Cardiac septum (tissue), 1 donor: ENCODE data around the gene SND1. TPM values are rescaled to one million over a fixed set of nuclear protein-coding genes. Genes with fewer than 3 reads are reported as not detected.
"Not testable (repeated sequence)": the region's sequence is repeated elsewhere in the genome, so short reads cannot be mapped to it uniquely, and the experiment has no call there.

Experiments
- DNase-seq: peaks from one replicate; pipeline ENCODE4 v3.0.0-alpha.2; 2020; ENCODE audit warnings: low spot score
- intact Hi-C: fragments of 100-400 bp; cut with DNase I; formaldehyde crosslinking; loops from one replicate; pipeline ENCODE4 v1.14.0; 2022
- total RNA-seq: library from RNA; stranded (reverse); fragmentation: NEBNext Ultra II Directional; extraction: Animal tissue kit (Norgen Biotek cat#: 25700); gene quantifications from one replicate; pipeline ENCODE4 v1.2.1, GENCODE V29; 2021
- donor health status: DM: no; HTN: no; CAD: no.

Gene SND1
- total RNA-seq, 1 donor from 2014 or later: 66.7 TPM

DNA sequence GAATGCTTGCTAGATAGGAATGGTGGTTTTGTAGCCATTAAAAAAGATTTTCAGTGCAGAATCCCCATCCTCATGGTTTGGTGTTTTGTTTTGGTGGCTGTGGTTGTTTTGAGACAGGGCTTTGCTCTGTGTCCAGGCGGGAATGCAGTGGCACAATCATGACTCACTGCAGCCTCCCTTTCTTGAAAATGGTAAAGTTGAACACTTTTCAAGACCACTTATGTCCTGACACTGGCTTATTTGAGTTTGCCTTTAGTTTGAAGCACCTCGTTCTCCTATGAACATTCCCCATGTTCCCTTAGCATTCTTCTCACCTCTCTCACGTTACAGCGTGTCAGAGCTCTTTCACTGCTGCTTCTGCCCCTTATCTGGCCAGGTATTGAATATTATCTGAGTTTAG, 239.2 kb downstream of the SND1 start:
- DNase-seq: no peak
- intact Hi-C loops: no loop called here

DNA sequence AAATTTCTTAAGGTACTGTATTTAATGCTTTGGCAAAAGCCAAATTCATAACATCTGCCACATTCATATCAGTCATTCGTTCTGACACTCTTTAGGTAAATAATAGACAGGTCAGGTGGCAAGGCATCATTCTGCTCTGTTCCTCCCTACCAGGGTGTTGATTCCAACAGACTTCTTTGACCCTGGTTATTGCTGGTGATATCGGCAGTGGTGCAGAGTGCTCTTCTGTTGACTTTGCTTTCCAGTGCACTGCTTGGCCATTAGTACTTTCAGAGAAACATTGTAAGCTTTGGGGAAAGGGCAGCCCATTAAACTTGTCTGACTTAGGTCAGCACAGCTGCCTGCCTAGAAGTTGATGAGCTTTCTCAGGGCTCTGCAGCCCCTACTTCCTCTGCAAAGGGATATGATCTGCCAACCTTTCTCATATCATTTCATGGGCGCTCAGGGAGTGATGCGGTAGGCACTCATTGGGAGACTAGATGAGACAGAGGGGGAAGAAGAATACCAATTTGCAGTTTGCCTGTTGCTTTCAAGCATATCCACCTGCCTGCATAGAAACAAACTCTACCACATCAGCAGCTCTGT, 240.0 kb downstream of the SND1 start:
- no peak for DNase-seq
- intact Hi-C loops: no loop called here

DNA sequence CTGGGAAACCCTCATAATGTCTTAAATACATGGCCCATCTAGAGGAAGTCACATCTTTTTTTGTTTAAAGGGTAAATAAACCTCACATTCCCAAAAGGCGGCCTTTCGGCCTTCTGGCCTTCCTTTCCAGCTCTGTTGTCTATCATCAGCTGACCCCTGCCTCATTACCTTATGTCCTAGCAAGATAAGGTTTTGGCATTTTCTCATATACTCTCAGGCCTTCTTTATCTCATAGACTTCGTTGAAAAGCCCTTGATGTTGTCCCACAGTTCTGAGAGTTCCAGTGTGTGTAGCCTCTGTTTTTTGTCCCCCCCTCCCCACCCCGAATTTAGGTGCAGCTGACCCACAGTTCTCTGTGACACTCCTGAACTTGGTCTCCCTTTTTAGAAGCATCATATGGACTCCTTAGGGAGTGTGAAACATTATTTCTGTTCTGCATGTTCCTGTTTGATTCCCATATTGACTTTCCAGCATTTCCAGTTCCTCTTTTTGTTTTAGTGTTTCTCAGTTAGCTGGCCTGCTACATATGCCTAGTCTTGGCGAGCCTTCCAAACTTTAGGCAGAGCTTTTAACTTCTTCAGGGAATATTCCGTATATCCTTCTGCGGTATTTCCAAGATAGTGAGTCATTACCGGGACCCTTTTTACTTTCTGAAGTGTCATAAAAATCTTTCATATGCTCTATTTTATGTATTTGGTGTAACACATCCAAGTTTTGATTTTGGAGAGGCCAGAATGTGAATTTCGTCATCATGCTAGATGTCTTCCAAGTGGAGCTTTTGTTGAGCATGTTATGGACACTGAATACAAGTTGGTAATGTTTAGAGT, 240.7 kb downstream of the SND1 start:
- intact Hi-C loops: no loop called here

DNA sequence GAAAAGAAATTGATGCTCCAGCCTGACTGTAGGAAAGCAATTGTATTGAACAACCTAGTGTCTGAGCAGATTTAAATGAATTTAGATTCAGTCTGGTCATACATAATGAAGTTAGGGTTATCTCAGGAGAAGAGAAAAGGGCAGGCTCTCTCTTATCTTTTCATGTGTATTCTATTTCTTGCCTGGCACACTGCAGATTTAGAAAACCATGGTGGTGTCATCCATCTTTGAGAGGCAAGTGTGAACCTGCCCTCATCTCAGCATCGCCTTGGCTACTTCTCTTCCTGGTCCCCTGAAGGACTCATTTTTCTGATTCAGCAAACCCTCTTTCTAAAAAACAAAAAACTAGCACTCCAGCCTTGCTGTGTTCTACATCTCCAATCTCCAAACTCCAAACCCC, 241.6 kb downstream of the SND1 start:
- intact Hi-C loops: no loop called here
- DNase-seq: no peak

More for the DNA sequence above, 240.7 kb downstream of the SND1 start:
- no peak for DNase-seq

DNA sequence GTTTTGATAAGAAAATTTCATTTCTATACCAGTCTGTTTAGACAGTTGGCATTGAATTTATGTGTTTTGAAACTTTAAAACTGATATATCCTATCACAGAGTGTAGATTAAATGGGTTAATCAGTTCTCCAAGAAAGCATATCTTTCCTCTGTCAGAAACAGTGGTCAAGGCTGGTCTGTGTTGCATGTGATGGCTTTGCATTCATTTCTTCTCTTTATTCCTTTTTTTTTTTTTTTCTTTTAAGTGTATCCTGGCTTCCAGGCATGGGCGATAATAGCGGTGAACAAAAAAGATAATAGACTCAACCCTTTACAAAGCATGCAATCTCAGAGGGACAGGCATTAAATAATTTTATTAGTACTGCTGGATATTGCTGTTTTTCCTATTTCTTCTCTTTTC, 242.6 kb downstream of the SND1 start:
- intact Hi-C loops: no loop called here
- no peak for DNase-seq

DNA sequence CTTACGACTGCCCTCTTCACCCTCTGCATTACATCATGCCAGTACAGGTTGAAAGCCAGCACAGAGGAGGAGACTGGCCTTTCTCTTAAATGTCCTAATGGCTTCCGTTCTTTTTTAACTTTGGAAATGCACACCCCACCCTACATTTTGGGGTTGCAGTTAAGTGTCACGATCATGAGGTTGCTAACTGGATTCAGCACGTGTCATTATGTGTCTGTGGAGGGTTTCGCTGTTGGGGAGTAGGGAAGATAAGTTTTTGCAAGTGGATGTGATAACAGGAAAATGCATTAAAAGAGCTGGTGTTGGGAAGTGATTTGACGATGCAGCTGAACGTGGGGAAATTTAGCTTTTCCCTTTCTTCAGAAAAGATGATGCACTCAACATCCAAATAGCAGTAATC, 243.4 kb downstream of the SND1 start:
- intact Hi-C loops: no loop called here
- DNase-seq: no peak

DNA sequence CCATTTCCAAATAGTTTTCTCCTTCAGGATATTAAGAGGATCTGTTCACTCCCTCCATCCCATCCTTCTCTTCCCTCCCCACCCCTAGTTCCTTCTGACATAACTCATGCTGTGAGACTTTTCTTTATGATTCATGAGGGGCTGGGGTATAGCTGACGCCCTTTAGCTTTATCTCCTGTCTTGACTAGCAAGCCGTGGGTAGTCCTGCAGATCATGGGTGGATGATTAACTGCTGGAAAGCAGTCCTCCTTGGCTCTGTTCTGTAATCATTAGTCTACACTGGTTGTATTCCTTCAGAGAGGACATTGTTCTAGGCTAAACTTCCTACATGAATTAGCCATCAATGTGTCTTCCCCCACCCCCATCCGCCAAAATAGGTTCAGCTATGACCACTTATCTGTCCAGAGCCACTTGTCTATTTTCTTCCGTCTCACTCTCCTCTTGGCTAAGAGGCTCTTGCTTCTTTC, 243.9 kb downstream of the SND1 start:
- intact Hi-C loops: no loop called here
- no peak for DNase-seq

DNA sequence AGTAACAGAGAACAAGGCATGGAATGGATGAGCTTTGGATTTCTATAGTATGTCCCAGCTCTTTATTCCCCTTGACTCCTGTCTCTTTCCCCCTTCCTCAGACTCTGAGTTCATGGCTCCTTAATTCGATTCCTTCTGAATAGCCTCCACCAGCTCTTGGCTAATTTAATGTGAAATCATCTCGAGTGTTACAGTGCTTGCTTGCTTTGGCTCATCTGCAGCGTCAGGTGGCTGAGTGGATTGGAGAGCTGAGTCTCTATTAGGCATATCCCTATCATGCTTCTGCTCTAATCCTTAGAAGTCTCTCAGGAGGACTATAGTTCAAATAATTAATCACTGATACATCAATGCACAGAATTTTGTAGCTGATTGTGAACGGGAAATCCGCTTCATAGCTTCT, 244.7 kb downstream of the SND1 start:
- intact Hi-C loops: no loop called here
- no peak for DNase-seq

DNA sequence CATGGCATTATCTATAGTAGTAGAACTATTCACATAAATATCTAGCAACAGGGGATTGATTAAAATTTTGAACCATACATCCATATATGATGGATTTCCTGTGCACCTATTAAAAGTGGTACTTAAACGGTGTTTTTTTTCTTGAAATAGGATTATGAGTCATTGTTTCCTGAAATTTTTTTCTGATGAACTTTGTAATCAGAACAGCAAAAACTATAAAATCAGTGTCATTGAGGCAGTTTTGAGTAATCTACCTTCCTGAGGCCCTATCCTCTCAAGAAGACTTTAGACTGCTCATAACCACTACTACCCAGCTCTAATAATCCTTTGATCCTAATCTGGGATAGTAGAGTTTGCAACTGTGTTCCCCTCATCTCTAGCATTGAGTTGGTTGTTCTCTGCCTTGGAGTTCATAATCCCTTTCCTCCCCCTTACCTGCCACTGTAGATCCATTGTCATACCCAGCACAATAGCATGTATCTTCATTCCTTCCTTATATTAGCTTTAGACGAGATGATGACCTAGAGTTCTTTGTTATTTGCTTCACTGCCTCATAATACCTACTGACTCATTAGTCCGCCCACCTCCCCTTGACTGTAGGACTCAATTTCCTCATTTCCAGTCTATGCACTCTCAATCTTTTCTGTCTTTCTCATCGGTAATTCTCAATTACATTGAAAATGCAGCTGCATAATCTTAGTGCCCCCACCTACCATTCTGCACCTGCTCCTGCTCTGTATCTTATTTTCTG, 245.9 kb downstream of the SND1 start:
- no peak for DNase-seq
- intact Hi-C loops: no loop called here

DNA sequence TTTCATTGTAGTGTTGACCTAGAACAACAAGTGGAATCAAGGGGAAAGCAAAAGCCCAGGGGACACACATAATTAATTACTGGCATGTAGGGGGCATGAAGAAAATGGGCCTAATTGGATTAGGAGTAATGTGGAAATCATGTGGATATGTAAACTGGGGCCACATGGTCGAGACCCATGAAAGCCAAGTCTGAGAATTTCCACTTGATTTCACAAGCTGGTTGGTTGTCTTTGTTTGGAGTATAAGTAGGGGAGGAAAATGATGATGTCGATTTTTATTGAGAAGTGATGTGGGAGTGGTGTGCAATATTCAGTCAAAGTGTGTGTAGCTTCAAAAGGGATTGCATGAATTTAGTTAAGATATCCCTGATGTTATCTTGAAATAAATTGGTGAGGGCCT, 247.4 kb downstream of the SND1 start:
- intact Hi-C loops: no loop called here
- no peak for DNase-seq

DNA sequence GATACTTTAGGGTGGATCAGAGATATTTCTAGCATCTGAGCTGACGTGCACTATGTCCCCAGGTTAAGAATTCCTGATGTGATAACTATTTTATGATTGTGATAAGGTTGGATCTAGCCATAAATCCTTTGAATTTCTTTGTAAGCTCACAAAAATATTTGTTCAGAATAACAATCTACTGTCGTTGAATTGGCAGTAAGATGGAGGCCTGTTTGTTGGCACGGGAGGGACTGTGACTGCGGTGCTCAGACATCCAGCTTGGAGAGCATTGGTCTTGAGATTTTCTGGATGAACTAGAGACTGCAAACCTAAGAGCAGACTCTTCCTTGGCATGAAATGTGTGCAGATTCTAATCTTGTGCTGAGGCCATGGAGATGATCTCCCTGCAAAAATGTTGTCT, 248.1 kb downstream of the SND1 start:
- intact Hi-C loops: no loop called here
- no peak for DNase-seq

DNA sequence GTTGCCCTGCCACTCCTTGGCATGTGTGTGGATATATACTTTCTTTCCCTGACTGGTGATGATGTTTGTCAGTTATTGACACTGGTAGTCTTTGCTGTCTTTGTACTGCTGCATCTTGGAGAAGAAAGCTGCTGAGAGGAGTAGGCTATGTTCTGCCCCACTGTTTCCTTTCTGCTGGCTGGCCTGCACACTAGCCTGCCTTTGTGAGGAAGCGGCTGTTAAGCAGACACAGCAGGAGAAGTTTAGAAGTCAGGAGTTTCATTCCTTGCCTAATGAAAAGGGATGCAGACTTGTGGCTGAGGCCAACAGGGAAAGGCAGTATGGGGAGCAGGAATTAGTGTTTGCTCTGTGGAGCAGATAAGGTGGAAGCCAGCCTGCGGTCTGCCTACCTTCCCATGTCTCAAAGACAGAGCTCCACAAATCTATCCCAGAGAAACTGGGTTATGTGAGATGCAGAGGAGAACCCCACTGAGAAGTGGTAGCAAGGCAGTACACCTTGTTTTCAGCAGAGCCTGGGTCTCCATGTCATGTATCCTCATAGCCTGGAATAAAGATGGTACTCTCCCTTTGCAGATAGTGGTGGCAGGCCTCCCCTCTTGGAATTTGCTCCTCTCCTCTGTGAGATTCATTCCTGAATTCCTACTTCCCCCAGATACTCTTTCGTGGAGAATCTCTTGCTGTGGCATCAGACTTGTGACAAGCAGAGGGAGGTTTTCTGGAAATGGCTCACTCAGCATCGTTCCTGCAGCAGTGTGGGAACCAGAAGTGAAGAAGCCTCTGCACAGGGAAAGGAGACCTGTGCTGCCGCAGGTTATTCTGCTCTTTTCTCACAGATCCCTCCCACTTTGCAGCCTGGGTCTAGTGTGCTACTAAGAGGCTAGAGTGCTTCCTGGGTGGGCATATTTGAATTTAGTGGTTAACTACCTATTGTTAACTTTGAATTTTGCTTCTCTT, 249.0 kb downstream of the SND1 start:
- intact Hi-C loops: no loop called here
- no peak for DNase-seq

DNA sequence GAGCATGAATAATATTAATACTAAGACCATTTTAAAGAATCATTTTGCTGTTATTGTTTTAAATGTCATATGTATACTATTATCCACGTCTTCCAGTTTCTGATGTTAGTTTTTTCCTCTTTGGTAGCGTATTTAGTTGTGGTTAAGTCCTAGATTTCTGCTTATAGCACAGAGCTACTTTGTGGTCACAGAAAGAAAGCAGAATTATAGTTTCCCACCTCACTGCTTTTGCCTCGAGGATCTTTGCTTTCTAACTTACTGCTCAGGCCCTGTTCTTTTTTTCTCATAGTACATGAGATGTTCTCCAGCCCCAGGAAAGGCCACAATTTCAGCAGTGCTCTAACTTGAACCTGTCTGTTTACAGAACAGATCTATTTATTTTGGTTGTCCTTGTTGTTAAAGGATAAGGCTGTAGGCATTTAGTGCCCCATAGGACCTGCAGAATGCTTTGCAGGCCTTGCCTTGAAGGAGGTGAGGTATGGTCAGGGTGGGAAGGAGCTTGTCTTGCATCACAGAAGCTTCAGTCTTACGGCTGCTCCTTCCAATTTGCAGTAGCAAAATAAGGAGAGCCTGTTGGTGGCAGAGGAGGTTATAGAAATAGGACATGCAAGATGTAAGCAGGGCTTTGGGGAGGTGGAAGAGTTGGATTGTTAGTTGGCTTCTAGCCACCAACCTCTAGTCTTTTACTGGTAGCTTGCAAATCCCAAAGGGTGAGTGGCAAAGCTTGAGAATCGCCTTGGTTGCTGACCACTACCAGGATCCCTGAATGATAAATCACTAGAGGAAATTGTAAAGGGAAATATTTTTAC, 250.1 kb downstream of the SND1 start:
- intact Hi-C loops: no loop called here
- DNase-seq: no peak

DNA sequence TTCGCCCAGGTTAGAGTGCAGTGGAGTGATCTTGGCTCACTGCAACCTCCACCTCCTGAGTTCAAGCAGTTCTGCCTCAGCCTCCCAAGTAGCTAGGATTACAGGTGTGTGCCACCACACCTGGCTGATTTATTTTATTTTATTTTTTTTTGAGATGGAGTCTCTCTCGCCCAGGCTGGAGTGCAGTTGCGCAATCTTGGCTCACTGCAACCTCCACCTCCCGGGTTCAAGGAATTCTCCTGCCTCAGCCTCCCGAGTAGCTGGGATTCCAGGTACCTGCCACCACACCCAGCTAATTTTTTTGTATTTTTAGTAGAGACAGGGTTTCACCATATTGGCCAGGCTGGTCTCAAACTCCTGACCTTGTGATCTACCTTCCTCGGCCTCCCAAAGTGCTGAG, 250.8 kb downstream of the SND1 start:
- intact Hi-C loops, DNase-seq: not testable (repeated sequence)

DNA sequence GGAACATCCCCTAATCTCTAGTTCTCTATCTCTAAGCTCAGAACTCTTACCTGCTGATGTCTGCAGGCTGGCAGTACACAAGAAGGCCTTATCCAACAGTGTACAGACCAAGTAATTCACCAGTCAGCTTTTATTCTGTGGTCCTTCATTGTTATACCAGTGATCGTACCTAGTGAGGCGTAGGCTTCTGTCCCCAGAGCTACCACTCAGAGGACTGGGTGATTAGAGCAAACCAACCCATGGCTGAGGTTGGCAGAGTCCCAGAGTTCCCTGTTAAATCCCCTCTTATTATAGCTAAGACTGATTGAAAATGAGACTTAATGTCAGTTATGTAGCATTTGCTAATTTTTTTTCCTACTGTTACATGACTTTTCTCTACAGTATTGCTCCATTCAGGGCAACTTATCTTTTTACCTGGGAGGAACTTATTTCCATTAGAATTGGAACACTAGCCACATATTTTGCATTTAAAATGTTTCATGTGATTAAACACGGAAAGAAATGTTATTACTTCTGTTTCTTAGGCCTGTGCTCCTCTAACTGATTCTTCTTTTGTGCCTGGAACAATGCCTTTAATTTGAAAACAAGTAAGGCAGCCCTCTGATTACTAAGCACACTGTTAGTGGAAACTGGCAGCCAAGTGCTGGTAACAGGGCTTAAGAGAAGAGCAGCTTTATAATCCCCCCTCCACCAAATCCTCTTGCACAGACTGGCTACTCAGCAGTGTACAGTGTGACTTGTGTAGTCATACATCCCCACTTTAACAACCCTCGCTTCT, 252.1 kb downstream of the SND1 start:
- intact Hi-C loops: no loop called here
- DNase-seq: no peak

DNA sequence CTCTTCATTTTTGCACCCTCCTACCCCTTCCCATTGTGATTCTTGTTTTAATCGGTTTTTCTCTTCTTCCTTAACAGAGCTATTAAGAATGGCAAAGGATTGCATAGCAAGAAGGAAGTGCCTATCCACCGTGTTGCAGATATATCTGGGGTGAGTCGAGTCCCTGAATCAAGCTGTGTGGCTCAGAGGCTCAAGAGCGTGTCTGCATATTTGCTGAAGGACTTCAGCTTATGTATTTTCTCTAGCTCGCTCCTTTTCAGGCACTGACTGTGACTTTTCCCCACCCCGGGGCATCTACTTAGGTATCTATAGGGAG, 252.6 kb downstream of the SND1 start:
- intact Hi-C loops: no loop called here
- DNase-seq: no peak

DNA sequence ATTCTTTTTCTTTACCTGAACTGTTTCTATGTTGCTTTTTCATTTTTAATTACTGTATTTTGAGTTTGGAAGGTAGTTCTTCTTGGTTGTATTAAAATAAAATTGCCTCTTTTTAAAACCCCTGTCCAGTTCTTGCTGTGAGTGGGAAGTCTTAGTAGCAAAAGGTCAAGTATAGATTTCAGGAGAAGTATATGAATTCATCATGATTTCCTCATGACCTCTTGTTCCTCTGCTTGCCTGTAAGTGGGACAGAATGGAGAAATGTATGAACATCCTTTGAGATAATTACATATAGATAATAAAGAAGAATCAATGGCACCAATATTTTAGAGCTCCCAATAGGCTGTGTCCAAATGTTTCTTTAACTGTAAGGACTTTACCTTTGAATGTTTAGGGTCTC, 253.0 kb downstream of the SND1 start:
- intact Hi-C loops: no loop called here
- no peak for DNase-seq
